H9 (cell line): Measurements from ENCODE around the gene FBXO27. TPM values are rescaled to one million over a fixed set of nuclear protein-coding genes. Genes with fewer than 3 reads are reported as not detected.

Experiments
- DNase-seq: peaks from one replicate; pipeline ENCODE4 v3.0.0-alpha.2; 2017
- H2AFZ ChIP-seq: one replicate; pipeline ENCODE4 v1.6.1; 2013; ENCODE audit warnings: mild to moderate bottlenecking, low read length, control low read depth, moderate library complexity
- H2AK5ac ChIP-seq: 2 replicates; pipeline ENCODE4 v1.6.1; 2013; ENCODE audit warnings: low read length, control low read depth, mixed read lengths; ENCODE audit not compliant: insufficient read length
- H2BK120ac ChIP-seq: one replicate; pipeline ENCODE4 v1.6.1; 2013; ENCODE audit warnings: low read depth, mild to moderate bottlenecking, low read length, control low read depth, inconsistent platforms; ENCODE audit not compliant: poor library complexity, severe bottlenecking
- H2BK12ac ChIP-seq: 2 replicates; pipeline ENCODE4 v1.6.1; 2013; ENCODE audit warnings: low read length, control low read depth, mixed read lengths, low read depth; ENCODE audit not compliant: insufficient read length
- H2BK15ac ChIP-seq: 2 replicates; pipeline ENCODE4 v1.6.1; 2013; ENCODE audit warnings: low read depth, low read length, control low read depth
- H2BK20ac ChIP-seq: one replicate; pipeline ENCODE4 v1.6.1; 2013; ENCODE audit warnings: low read depth, mild to moderate bottlenecking, low read length, control low read depth, inconsistent platforms; ENCODE audit not compliant: poor library complexity, severe bottlenecking
- H2BK5ac ChIP-seq: 2 replicates; pipeline ENCODE4 v1.6.1; 2013; ENCODE audit warnings: low read length, control low read depth, mixed read lengths; ENCODE audit not compliant: insufficient read length
- H3K14ac ChIP-seq: 2 replicates; pipeline ENCODE4 v1.6.1; 2013; ENCODE audit warnings: low read length, control low read depth; ENCODE audit not compliant: insufficient read depth
- H3K18ac ChIP-seq: 2 replicates; pipeline ENCODE4 v1.6.1; 2013; ENCODE audit warnings: low read depth, mild to moderate bottlenecking, mixed read lengths, low read length, control low read depth; ENCODE audit not compliant: insufficient read length
- H3K23ac ChIP-seq: 2 replicates; pipeline ENCODE4 v1.6.1; 2013; ENCODE audit warnings: low read length, control low read depth, mixed read lengths, low read depth; ENCODE audit not compliant: insufficient read length
- H3K23me2 ChIP-seq: 2 replicates; pipeline ENCODE4 v1.6.1; 2013; ENCODE audit warnings: low read depth, mild to moderate bottlenecking, mixed read lengths, low read length, control low read depth; ENCODE audit not compliant: insufficient read length, poor library complexity, severe bottlenecking
- H3K27ac ChIP-seq: 2 replicates; pipeline ENCODE4 v1.5.1; 2013; ENCODE audit warnings: low read length, control low read depth, mixed read lengths, low read depth; ENCODE audit not compliant: insufficient read length
- H3K27me3 ChIP-seq: 2 replicates; pipeline ENCODE4 v1.6.1; 2013; ENCODE audit warnings: low read length, control low read depth, inconsistent platforms; ENCODE audit not compliant: insufficient read depth
- H3K4ac ChIP-seq: 2 replicates; pipeline ENCODE4 v1.6.1; 2013; ENCODE audit warnings: low read depth, mild to moderate bottlenecking, control low read depth, inconsistent platforms, low read length, moderate library complexity
- H3K4me1 ChIP-seq: 2 replicates; pipeline ENCODE4 v1.6.1; 2013; ENCODE audit warnings: low read length, control low read depth, inconsistent platforms; ENCODE audit not compliant: insufficient read depth
- H3K4me2 ChIP-seq: 2 replicates; pipeline ENCODE4 v1.6.1; 2013; ENCODE audit warnings: low read length, control low read depth, mixed read lengths; ENCODE audit not compliant: insufficient read length, insufficient read depth
- H3K56ac ChIP-seq: 2 replicates; pipeline ENCODE4 v1.6.1; 2013; ENCODE audit warnings: low read depth, mild to moderate bottlenecking, mixed read lengths, low read length, control low read depth; ENCODE audit not compliant: insufficient read length
- H3K79me1 ChIP-seq: 2 replicates; pipeline ENCODE4 v1.6.1; 2013; ENCODE audit warnings: low read depth, mild to moderate bottlenecking, moderate library complexity, low read length, control low read depth, inconsistent platforms; ENCODE audit not compliant: insufficient read depth, poor library complexity, severe bottlenecking
- H3K79me2 ChIP-seq: 2 replicates; pipeline ENCODE4 v1.6.1; 2013; ENCODE audit warnings: low read length, control low read depth, inconsistent platforms; ENCODE audit not compliant: insufficient read depth
- H3K9ac ChIP-seq: 2 replicates; pipeline ENCODE4 v1.6.1; 2013; ENCODE audit warnings: low read length, control low read depth, mixed read lengths; ENCODE audit not compliant: insufficient read length; ENCODE audit errors: extremely low read depth
- H3K9me3 ChIP-seq: one replicate; pipeline ENCODE4 v1.6.1; 2013; ENCODE audit warnings: low read depth, low read length, inconsistent platforms; ENCODE audit not compliant: control insufficient read depth
- H3T11ph ChIP-seq: one replicate; pipeline ENCODE4 v1.6.1; 2013; ENCODE audit warnings: mild to moderate bottlenecking, low read length, control low read depth, inconsistent platforms
- H4K20me1 ChIP-seq: one replicate; pipeline ENCODE4 v1.6.1; 2013; ENCODE audit not compliant: control insufficient read depth, insufficient read length, insufficient read depth
- H4K5ac ChIP-seq: 2 replicates; pipeline ENCODE4 v1.6.1; 2013; ENCODE audit warnings: low read depth, mild to moderate bottlenecking, mixed read lengths, low read length, control low read depth; ENCODE audit not compliant: insufficient read length
- H4K8ac ChIP-seq: replicated peaks from 2 replicates; pipeline ENCODE4 v1.6.1; 2013; ENCODE audit warnings: low read length, control low read depth, mixed read lengths, low read depth; ENCODE audit not compliant: insufficient read length
- H4K91ac ChIP-seq: 2 replicates; pipeline ENCODE4 v1.6.1; 2013; ENCODE audit warnings: low read depth, mild to moderate bottlenecking, moderate library complexity, mixed read lengths, low read length, control low read depth; ENCODE audit not compliant: insufficient read length
- H3K27ac Mint-ChIP-seq, 3 experiments: 2 replicates in 2 of 3; 3 replicates in 1 of 3; pipeline ENCODE4 v1.8.0; 2020 to 2021; ENCODE audit warnings: mixed read lengths in 3 of 3, mild to moderate bottlenecking in 1 of 3, moderate library complexity in 1 of 3
- H3K27me3 Mint-ChIP-seq: 2 replicates; pipeline ENCODE4 v1.8.0; 2021; ENCODE audit warnings: low read depth, mild to moderate bottlenecking, moderate library complexity, mixed read lengths
- H3K36me3 Mint-ChIP-seq, 3 experiments: 2 replicates in 2 of 3; 3 replicates in 1 of 3; pipeline ENCODE4 v1.8.0; 2020 to 2021; ENCODE audit warnings: low read depth in 3 of 3, mixed read lengths in 3 of 3; ENCODE audit not compliant: insufficient read depth in 1 of 3
- H3K4me1 Mint-ChIP-seq, 2 experiments: 2 replicates each; pipeline ENCODE4 v1.8.0; 2020; ENCODE audit warnings: mixed read lengths in 2 of 2
- H3K4me3 Mint-ChIP-seq, 2 experiments: 2 replicates in 1 of 2; 3 replicates in 1 of 2; pipeline ENCODE4 v1.8.0; 2020 to 2021; ENCODE audit warnings: mild to moderate bottlenecking in 2 of 2, mixed read lengths in 2 of 2, moderate library complexity in 1 of 2
- H3K9me3 Mint-ChIP-seq, 2 experiments: 2 replicates in 1 of 2; 3 replicates in 1 of 2; pipeline ENCODE4 v1.8.0; 2020; ENCODE audit warnings: mild to moderate bottlenecking in 2 of 2, mixed read lengths in 2 of 2, moderate library complexity in 1 of 2
- CTCF ChIP-seq: fragments of 200-600 bp; sonication (generic); conservative IDR thresholded peaks from 3 replicates; pipeline ENCODE4 v1.8.0; 2021; ENCODE audit warnings: antibody characterized with exemption, mild to moderate bottlenecking
- WGBS: extraction: QIAGEN DNeasy Blood & Tissue Kit; methylation state at CpG from one replicate; pipeline ENCODE4 v1.1.7; 2013; ENCODE audit warnings: missing lambda C conversion rate, low lambda C conversion rate, mixed read lengths; ENCODE audit not compliant: insufficient read length; ENCODE audit errors: extremely low coverage; 5-methylcytosine and 5-hydroxymethylcytosine counted together
- total RNA-seq: library from RNA; stranded (reverse); gene quantifications from 2 replicates; pipeline ENCODE4 v1.2.1, GENCODE V29; 2021

The FBXO27 gene
- total RNA-seq, 1 experiment from 2014 or later, result 14.5 TPM

GRCh38 chr19:39004403-39004802, 27.9 kb downstream of the FBXO27 start:
- Histone ChIP-seq H3K56ac (no peak overlapping the region), H3K27me3 (no peaks in the 10 kb centered on the region), H3K4me2 (no peak overlapping the region), H3K4me1 (no peaks in the 10 kb centered on the region), H2BK12ac (no peak overlapping the region), H3K23me2 (no peaks in the 10 kb centered on the region), H2AK5ac (no peak overlapping the region), H3K23ac (no peak overlapping the region), H4K8ac (no peak overlapping the region), H4K20me1 (no peaks in the 10 kb centered on the region), H2BK5ac (no peak overlapping the region), H3K9ac (no peak overlapping the region), H4K91ac (no peak overlapping the region), H3K14ac (no peak overlapping the region), H3K9me3 (no peaks in the 10 kb centered on the region), H2BK15ac (no peak overlapping the region), H4K5ac (no peak overlapping the region), H3K79me1 (no peaks in the 10 kb centered on the region), H3K27ac (no peak overlapping the region), H2BK120ac (no peak overlapping the region), H3K79me2 (no peaks in the 10 kb centered on the region; the same call in 1 of the 2 replicates), H2BK20ac (no peak overlapping the region), H3K4ac (no peak overlapping the region), H3T11ph (no peak overlapping the region), H3K18ac (no peak overlapping the region), H2AFZ (no peak overlapping the region)
- no peaks in the 10 kb centered on the region; a peak in 1 of 5 replicates for H3K9me3 Mint-ChIP-seq
- H3K4me3 Mint-ChIP-seq, result no peak overlapping the region; a peak in 1 of 5 replicates
- H3K4me1 Mint-ChIP-seq, result peaks cover 4% of the 10 kb centered on the region in 2 experiments
- no peak for DNase-seq
- no CpG with 5 or more reads among the region's 9 CpGs for WGBS
- H3K36me3 Mint-ChIP-seq, result no peaks in the 10 kb centered on the region
- H3K27me3 Mint-ChIP-seq, result peaks cover 2% of the 10 kb centered on the region
- H3K27ac Mint-ChIP-seq, result no peak overlapping the region; a peak in 1 of 7 replicates
- no peak for TF ChIP-seq CTCF
